ENCODE results near the gene TARS2. TPM values are rescaled to one million over a fixed set of nuclear protein-coding genes. Genes with fewer than 3 reads are reported as not detected.

TARS2 gene
- polyA plus RNA-seq, 1 of the 3 experiments (the other 2 are of a cell fraction) = 22.2 TPM

- no peak overlapping the region for H3K4me2 ChIP-seq
- ChIA-PET CTCF (interaction anchor here (1.5 to 10.0 kb wide), 3 partner anchors 12 to 76 kb away, joined by 3 to 69 read pairs (median 13); no protein-coding TSS in a partner anchor), POLR2A (no interaction called here)
- TF ChIP-seq REST (IDR thresholded peaks at IDR 0.05; ENCODE audit: low read depth, low read length) (no peak), POLR2AphosphoS5 (IDR thresholded peaks at IDR 0.05; ENCODE audit: low read depth, low read length) (no peak), FOXM1 (IDR thresholded peaks at IDR 0.05; ENCODE audit: low read depth) (no peak), EZH2phosphoT487 (IDR thresholded peaks at IDR 0.05; ENCODE audit: borderline replicate concordance, low read depth) (no peak), MEF2A (IDR thresholded peaks at IDR 0.05; ENCODE audit: borderline replicate concordance, low read depth) (no peak), TEAD4 (IDR thresholded peaks at IDR 0.05; ENCODE audit: borderline replicate concordance, insufficient read depth) (no peak), USF2 (IDR thresholded peaks at IDR 0.05; ENCODE audit: borderline replicate concordance, low read depth, low read length) (no peak), ZBTB33 (IDR thresholded peaks at IDR 0.05; ENCODE audit: borderline replicate concordance, low read depth) (no peak), FOXJ3 (CRISPR knock-in tag; IDR thresholded peaks at IDR 0.05) (no peak), USF1 (IDR thresholded peaks at IDR 0.05; ENCODE audit: borderline replicate concordance, low read depth) (no peak)
- H3K9me2 ChIP-seq = no peaks in the 10 kb centered on the region
- H3K9me3 ChIP-seq = no peaks in the 10 kb centered on the region
- no peak overlapping the region for H2AFZ ChIP-seq (ENCODE audit: low read depth)
- H3K4me3 ChIP-seq (ENCODE audit: low read depth in 2 of 2, low read length in 1 of 2) = no peak overlapping the region
- no peaks in the 10 kb centered on the region for H3K27me3 ChIP-seq (ENCODE audit: insufficient read depth)
- no peak overlapping the region for H3K9ac ChIP-seq
- 90% methylated on average over 3 of the region's 3 CpGs for WGBS (ENCODE audit: low lambda C conversion rate)
- no peaks in the 10 kb centered on the region for H3K79me2 ChIP-seq (ENCODE audit: insufficient read depth)
- no peaks in the 10 kb centered on the region for H3F3A ChIP-seq (replicated peaks; ENCODE audit: insufficient read depth)
- no peak overlapping the region for H3K27ac ChIP-seq (ENCODE audit: low read depth in 2 of 2, low read length in 1 of 2)
- peaks cover 0 to 4% of the 10 kb centered on the region in 2 experiments; a peak in 1 of 4 replicates for H3K4me1 ChIP-seq (ENCODE audit: control insufficient read depth in 1 of 2, insufficient read depth in 2 of 2, low read depth in 1 of 2, low read length in 1 of 2)
- H3K36me3 ChIP-seq (replicated peaks in 1 of 2; ENCODE audit: control insufficient read depth in 1 of 2, insufficient read depth in 2 of 2, low read length in 1 of 2) = no peaks in the 10 kb centered on the region
- DNase-seq = peak; percentile 1
- no peaks in the 10 kb centered on the region for H4K20me1 ChIP-seq (ENCODE audit: insufficient read depth)
These were observed 57.0 kb downstream of the TARS2 start for GRCh38 chr1:150544204-150544603.
